Activated T-cell treated with anti-CD3 and anti-CD28 coated beads for 4 hours (primary cell): ENCODE results near the gene TSPAN9.

Source experiments
- DNase-seq: peaks from one replicate; pipeline ENCODE4 v3.0.0-alpha.2; 2020

Gene TSPAN9

DNA sequence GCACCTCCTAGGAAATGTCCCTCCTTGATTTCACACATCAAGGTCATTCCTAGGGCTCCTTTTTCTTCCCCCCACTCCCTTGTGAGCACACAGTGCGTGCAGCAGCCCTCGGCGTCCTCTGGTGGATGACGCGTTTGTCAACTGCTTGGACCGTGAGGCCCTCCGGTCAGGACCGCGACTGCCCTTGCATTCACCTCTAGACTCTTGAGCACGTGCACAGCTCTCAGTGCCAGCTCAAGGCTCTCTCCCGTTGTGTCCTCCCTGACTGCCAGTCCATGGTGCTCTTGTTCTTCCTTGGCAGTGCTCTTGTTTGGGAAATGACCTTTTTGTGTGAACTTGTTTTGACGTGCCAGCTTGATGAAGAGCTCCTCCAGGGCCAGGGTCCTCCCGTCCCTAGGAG is 67.9 kb downstream of the TSPAN9 start:
- no peak for DNase-seq

DNA sequence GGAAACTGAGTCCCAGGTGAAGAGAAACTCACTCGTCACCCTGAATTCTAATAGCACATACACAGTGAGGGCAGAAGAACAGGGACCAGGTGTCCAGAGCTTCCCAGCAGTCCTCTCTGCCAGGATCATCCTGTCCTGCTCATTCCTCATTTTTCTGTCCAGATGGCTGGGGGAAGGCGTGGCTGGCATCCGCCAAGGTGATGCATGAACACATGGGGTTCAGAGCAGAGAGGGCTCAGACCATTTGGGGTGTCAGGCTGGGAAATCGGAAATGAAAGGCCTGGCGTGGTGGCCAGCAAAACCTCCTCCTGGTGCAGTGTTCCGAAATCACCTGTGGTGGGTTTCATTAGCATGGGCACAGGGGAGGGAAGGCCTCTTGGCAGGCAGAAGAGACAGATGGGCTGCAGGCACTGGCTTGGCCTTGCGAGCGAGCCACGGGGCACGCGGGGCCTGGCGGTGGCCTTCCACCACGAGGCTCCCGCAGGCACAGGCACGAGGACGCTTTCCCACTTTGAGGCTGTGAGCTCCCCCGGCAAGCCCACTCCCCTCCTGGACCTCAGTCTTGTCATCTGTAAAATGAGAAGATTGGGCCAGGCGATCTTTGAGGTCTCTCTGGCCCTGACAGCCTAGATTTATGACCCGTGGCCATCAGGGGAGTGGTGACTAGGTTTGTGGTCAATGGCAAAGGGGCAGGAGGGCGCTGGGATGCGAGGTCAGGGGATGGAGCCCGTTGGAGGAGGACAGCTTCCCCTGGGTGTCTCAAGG is 68.5 kb downstream of the TSPAN9 start:
- DNase-seq = no peak

DNA sequence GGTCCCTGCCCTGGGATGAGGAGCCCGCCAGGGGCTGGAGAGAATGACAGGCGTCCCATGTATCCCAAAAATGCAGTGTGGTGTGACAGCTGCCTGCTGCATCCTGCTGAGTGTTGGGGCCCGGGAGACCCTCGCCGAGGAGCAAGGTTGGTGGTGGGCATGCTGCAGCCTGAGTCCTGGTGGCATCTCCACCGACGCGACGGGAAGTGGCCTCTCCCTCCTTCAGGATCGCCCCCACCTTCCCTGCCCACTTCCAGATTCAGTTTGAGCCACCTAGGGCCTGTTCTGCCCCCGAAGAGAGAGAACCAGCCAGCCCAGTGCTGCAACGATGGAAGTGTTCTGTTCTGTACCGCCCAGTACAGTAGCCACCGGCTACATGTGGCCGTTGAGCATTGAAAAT is 70.1 kb downstream of the TSPAN9 start:
- no peak for DNase-seq

DNA sequence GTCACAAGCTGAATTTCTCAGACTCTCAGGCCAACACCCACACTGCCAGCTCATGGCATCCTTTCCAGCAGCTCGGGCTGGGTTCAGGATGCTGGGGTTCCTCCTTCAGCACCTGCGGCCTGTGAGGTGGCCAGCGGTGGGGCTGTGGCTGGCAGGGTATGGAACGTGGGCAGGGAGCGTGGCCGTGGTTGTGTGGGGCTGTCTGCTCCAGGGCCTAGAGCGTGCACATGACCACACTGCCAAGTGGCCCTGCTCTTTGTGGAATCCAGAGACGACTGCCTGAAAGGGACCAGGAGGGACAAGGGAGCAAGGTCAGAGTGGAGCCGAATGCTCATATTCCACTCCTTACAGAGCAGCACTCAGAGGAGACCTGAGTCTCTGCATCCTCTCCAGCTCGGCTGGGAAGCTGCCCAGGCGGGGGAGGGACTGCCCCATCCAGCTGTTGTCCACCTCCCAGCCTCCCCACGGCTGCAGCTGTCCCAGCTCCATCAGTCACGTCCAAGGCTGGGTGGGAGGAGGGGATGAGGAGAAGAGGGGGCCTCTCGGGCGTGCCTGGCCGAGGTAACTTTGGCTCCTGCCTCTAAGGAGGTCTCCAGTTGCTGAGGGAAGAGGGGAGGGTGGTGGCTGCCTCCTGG is 71.3 kb downstream of the TSPAN9 start:
- DNase-seq = no peak

DNA sequence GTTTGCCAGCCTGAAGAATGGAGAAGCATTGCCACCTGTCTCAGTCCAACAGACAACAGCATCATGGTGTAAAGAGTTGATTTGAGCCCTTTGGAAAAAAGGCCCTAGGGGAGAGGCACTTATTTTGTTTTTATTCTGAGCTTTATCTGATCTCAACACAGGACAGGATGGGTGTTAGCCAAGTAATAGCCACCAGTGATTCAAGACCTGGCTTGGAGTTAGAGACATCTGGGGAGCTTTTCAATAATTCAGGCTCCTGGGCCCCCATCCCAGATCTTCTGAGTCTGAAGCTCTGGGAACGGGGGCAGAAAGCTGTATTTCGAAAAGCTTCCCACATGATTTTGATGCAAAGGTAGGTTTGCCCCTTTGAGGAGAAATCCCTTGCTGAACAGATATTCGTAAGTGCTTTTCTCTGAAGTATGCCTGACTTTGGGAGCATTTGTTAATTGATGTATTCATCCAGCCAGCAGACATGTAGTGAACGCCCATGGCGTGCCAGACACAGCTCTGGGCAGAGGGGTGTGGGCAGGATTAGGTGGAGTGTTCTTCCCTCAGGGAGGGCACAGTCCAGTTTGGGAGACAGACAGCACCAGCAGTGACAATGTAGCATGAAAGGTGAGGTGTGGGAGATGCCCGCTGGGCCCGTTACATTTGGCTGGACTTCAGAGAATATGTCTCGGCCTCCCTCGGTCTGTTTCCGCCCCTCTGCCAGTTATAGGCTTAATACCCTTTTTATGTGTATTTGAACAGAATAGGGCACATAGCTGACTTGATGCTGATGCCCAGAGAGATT is 72.5 kb downstream of the TSPAN9 start:
- DNase-seq = no peak

DNA sequence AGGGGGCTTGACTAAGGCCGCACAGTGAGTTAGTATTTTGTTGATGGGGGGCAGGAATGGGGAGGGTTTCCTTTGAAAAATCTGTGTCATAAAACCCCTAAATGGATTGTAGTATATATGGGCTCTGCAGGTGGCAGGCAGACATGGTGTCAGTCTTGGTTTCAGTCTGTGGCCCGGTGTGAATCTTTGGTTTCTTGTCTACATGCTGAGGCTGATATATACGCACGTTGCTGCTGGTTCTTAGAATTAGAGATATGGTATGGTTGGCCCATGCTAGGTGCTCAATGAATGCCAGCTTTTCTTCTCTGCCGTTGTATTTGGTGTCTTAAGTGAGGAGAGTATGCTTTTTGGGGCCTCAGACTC is 73.1 kb downstream of the TSPAN9 start:
- no peak for DNase-seq

DNA sequence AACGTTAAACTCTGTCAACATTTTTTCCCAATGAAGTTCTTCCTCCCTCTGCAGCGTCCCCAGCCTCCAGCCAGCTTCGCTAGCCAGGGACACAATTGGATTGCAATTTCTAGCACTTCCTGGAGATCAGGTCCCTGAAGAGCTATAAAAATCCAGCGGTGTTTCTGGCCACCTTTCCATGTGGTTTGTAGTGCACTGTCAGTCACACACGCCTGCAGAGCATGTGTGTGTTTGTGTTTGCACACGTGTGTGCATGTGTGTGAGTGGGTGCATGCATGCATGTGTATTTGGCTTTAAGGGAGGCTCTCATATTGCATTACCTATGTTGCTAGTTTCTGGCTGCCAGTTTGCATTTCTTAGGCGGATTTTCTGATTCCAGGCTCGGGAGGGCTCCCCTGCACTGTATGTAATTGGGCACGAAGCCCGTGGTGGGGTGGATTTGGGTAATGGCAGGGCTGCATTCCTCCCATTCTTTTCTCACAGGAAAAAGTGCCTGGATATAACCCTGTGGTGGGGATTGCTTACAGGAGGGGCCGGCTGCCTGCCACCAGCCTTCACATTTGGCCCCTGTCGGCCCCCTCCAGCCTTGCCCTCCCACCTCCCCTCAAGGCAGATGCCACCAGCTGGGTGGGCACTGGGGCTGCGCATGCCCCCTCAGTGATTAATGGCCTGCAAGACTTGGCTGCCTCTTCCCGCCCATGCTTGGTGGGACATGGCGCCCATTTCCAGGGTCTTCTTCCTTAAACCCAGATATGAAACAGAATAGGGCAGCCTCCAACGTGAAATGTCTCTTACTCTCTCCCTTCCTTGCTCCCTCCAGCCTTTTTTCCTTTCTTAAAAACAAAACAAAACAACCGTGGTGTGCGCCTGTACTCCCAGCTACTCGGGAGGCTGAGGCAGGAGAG is 74.0 kb downstream of the TSPAN9 start:
- no peak for DNase-seq

DNA sequence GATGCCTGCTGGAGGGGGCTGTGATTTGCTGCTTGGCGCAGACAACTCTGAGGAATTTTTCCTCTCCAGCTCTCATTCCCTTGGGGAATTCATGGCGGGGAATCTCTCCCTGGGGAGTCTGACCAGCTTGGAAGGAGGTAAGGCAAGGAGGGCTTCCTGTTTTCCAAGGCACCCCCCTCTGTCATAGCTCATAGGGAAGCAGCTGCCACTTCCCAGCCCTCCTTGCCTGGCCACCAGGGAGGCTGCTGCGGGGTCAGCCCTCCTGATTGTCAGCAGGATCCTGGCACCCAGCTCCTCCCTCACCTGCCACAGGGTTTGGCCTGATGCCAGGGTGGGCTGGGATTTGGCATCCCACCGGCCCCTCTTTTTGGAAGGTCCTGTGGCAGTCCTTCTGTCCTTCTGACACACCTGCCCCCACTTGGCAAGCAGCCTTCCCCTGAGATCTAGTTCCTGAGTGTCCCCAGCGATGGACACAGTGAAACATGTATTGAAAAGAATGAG is 74.9 kb downstream of the TSPAN9 start:
- DNase-seq = no peak

DNA sequence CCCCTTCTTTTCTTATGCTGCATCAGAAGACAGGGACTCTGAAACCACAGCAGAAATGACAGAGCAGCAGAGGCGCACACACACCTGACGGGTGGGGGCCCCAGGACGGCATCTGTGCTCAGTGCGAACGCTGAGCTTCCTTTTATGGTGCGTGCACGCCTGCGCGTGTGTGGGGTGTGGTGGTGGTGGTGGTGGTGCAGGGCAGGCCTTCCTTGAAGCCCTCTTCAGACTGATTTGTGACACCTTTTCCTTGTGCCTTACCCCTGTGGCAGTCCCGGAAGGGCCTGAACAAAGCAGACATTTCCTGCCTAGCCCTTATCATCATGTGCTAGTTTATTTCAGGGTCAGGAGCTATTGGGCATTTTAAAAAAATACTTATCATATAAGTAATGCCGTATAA is 75.7 kb downstream of the TSPAN9 start:
- DNase-seq = no peak

DNA sequence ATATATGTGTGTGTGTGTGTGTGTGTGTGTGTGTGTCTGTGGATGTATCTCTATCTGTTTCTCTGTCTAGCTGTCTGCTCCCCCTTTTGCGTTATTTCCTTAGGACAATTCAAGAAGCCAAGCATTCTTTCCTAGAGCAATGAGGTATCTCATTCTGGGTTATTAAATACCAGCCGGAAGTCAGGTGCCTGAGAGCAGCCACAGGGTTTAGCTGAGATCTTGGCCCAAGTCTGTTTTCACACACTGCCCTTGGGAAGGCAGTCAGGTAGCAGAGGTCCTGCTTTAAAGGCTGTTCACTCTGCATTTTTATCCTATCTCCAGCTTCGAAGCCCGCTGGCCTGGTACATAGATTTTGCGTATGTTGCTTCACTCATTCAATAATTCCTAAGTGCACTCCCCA is 76.8 kb downstream of the TSPAN9 start:
- no peak for DNase-seq

DNA sequence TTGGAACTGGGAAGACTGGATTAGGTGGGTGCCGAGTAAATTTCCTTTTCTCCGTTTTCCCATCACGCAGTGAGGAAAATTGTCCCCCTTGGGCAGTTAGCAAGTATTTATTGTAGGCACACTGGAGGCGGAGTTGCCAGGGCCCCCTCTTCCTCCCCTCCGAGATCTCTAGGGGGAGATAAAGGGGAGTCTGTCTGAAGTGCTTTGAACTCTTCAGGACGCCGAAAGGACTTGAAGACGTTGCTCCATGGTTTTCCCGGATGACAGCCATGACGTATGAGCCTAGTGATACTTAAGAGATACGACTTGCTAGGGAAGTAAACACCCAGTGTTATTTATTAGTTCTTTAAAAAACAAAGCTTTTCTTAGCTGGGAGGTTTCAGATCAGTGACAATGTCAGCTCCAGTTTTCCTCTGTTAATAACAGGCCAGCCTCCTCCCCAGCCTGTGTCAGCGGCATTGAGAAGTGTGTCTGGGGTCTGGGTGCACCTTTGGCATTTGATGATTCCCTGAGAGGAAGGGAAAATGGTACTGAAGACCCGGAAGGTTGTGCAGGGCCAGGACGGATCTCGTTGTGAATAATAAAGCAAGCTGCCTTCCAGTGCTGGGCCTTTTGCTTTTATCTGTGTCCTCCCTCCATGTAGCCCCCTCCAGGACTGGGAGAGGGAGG is 78.7 kb downstream of the TSPAN9 start:
- no peak for DNase-seq

DNA sequence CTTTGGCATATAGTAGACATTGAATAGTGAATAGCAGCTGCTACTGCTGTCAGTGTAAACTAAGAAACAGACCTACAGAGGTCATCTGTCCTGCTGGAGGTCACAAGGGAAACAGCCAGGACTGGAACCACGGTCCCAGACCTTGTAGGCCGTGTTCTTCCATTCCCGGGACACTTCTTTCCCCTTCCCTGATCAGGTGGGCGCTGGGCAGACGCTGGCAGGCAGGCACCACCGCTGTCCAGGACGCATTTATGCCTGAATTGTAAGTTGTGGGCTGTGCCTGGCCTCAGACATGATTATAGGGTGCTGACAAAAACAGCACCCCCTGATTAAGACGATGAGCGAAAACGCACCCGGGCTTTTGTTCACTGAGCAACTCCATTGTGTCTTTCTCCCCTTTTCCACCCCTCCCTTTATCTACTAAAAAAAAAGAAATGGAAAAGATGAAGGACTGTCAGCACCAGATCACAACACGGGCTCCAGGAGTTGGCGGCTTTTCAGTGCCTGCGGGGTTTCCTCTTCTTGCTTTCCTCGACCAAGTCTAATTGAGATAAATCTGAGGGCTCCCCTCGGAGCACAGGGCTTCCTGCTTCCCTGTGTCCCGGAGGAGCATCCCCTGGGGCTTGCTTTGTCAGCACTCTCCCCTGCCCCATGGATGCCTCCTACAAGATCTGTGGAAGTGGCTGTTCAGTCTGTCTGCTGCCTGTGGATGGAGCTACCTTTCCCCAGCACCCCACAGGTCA is 80.6 kb downstream of the TSPAN9 start:
- no peak for DNase-seq

DNA sequence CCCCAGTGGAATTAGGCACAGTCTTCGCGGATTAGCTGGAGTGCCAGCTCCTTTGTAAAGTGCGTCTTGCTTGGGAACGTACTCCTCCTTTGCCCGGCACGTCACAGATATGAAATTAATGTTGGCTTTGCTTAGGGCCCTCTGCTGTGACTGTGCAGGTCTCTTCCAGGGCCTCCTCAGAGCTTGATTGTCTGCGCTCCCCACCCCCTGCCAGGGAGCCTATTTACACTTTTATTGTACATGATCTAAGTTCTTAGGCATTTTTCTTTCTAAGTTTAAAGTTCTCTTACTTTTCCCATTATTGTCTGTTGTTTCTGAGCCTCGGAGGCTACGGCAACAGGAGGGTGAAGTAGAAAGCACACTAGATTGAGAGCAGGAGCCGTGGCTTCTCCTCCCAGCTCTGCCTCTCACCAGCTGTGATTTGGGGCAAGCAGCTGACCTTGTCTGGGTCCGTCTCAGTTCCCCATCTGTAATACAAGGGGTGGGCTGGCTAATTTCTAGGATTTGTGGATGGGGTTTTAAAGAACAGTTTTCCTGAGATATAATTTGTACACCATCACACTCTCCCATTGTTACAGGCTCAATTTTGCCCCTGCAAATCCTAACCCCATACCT is 81.8 kb downstream of the TSPAN9 start:
- no peak for DNase-seq

DNA sequence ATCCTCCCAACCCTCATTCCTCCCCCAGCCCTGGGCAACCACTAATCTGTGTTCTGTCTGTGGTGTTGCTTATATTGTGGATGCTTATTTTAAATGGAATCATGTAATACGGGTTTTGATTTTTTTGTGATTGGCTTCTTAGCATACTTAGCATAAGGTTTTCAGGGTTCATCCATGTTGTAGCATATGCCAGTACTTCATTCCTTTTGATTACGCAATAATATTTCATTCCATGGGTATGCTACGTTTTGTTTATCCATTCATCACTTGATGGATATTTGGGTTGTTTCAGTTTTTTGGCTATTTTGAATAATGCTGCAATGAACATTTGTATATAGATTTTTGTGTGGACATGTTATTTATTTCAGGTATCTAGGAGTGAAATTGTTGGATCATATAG is 82.9 kb downstream of the TSPAN9 start:
- no peak for DNase-seq

DNA sequence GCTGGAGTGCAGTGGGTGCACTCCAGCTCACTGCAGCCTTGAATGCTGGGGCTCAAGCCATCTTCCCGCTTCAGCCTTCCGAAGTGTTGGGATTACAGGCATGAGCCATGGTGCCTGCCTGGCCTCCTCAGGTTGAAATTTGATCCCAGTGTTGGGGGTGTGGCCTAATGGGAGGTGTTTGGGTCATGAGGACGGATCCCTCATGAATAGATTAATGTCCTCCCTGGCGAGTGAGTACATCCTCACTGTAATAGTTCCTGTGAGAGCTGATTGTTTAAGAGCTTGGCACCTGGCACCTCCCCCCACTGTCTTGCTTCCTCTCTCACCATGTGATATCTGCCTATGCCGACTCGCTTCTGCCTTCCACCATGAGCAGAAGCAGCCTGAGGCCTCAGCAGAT is 84.7 kb downstream of the TSPAN9 start:
- DNase-seq = no peak

DNA sequence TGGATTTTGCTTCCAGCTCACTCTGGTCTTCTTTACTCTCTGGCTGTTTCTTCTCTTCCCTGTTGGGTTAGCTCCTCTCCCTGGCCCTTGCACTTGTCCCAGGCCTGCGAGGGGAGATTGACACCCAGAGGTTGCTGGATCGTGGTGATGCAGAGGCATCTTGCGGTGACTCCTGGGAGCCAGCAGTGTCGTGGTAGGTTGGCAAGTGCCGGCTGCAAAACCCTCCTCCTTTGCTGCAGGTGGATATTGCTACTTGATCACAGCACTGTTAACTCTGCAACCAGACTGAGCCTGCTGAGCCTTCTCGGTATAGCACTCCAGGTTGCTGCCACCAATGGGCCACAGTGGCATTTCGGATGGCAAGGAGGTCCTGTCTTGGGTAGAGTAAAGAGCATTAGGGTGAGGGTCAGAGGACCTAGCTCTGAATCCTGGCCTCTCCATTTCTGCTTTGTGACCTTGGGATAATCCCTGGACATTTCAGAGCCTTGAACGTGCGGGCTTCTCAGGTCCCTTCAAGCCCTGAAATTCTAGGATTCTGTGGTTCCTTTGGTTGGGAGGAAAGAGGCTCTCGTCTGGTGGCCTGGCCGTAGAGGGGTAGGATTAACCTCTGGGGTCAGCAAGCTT is 87.4 kb downstream of the TSPAN9 start:
- no peak for DNase-seq

DNA sequence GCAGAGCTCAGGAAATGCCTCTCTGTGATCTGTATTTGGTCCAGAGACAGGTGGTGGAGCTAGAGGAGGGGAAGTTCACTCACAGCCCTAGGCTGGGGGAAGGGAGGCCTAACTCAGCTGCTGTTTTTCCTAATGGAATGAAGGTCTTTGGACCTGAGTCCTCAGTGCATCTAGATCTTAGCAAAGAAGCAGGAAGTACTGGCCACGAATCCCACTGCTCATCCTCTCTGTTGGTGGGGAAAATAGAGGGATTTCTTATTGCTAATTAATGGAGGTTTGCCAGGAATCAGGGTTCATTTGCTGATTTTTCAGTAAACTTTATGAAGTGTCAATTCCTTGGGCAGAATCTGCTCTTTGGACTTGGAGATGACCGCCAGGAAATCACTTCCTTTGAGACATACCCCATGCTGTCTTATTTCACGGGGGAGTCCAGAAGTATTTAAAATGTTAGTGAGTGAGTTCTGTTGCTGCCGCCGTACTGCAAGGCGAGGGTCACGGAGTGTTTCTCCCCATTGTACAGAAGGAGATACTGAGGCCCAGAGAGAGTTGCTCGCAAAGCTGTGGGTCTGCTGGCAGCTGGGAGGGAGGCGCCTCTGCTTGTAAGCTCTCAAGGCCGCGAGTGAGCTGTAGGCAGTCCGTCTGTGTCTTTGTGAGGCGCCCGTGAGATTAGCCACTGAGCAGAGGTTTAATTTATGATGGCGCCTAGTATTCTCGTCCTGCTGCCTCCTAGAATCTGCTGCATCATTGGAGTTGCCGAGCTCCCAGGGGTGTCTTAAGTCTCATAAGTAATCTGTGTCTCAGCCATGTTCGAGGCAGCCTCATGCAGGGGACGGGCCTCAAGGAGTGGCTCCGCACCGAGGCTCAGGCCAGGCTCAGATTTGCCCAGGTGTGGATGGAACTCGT is 88.2 kb downstream of the TSPAN9 start:
- no peak for DNase-seq

DNA sequence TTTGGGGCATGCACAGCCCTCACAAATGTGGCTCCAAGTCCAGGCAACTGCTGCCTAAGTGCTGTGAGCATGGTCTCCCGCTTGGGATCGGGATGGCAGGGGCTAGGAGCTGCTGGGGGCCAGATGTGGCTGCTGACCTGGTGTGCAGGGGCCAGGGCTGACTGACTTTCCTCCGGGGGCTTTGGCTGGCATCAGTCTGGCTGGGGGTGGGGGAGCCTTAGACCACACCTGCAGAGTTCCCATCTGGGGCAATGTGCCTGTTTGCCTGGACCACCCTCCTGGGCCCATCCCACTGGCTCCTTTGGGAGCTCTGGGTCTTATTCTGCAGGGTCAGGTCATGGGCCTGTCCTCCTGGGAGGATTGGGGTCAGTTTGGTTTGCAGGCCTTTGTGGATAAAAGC is 90.5 kb downstream of the TSPAN9 start:
- no peak for DNase-seq
